ENCODE data around the gene ZNF646. TPM values are rescaled to one million over a fixed set of nuclear protein-coding genes. Genes with fewer than 3 reads are reported as not detected.

Gene ZNF646
- total RNA-seq, 2 experiments from 2014 or later: 30.1 to 33.8 TPM

DNA sequence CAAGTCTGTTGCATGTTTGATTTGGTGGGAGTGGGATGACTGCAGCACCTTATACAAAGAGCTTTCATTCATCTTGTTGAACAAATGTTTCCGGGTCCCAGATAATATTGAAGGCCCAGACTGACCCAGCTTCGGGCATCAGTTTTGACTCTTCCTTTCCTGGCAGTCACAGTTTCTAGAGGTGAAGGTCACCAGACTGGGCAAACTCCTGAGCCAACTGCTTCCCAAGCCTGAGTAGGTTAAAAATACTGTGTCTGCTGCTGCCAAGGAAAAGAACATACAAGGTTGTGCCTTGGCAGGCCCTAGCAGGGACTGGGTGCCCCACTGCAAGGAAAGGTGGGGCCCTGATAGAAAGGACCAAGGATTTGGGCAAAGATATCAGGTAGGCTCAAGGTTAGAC lies 38.5 kb downstream of the ZNF646 start:
- H3K79me2 ChIP-seq (ENCODE audit: insufficient read depth, low read depth, low read length): no peaks in the 10 kb centered on the region
- BruUV-seq (replicated peaks): no TSS peak
- no peaks in the 10 kb centered on the region for H4K20me1 ChIP-seq (ENCODE audit: insufficient read depth, low read length)
- POLR2A ChIA-PET: no interaction called here
- TF ChIP-seq, protein P1, sequence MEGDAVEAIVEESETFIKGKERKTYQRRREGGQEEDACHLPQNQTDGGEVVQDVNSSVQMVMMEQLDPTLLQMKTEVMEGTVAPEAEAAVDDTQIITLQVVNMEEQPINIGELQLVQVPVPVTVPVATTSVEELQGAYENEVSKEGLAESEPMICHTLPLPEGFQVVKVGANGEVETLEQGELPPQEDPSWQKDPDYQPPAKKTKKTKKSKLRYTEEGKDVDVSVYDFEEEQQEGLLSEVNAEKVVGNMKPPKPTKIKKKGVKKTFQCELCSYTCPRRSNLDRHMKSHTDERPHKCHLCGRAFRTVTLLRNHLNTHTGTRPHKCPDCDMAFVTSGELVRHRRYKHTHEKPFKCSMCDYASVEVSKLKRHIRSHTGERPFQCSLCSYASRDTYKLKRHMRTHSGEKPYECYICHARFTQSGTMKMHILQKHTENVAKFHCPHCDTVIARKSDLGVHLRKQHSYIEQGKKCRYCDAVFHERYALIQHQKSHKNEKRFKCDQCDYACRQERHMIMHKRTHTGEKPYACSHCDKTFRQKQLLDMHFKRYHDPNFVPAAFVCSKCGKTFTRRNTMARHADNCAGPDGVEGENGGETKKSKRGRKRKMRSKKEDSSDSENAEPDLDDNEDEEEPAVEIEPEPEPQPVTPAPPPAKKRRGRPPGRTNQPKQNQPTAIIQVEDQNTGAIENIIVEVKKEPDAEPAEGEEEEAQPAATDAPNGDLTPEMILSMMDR (conservative IDR thresholded peaks at IDR 0.05; ENCODE audit: low read length): no peak
- no peak for TF ChIP-seq EZH2phosphoT487 (IDR thresholded peaks at IDR 0.05; ENCODE audit: borderline replicate concordance, low read depth, low read length)
- H3K4me2 ChIP-seq (ENCODE audit: low read length): no peak overlapping the region
- peaks cover 8% of the 10 kb centered on the region for H3K4me1 ChIP-seq (ENCODE audit: insufficient read depth, low read length, poor library complexity, severe bottlenecking)
- H3K27ac ChIP-seq (ENCODE audit: low read depth, low read length, poor library complexity, severe bottlenecking): no peak overlapping the region
- CTCF ChIA-PET (ENCODE audit: unreplicated experiment): no interaction called here
- intact Hi-C loops (cut with micrococcal nuclease; ENCODE audit: unreplicated experiment): loop anchor here (10.0 kb wide), 1 partner anchor 342 kb away; the partner anchor contains the start of gene ARMC5
- no peak overlapping the region for H2AFZ ChIP-seq (ENCODE audit: low read length)
- no peaks in the 10 kb centered on the region for H3K9me2 ChIP-seq (ENCODE audit: insufficient read depth, low read length)
- H3K36me3 ChIP-seq (ENCODE audit: insufficient read depth, low read length): peaks cover 33% of the 10 kb centered on the region
- no peaks in the 10 kb centered on the region for H3K9me3 ChIP-seq (ENCODE audit: low read length)
- DNase-seq (ENCODE audit: low spot score): no peak
- no peak overlapping the region for H3K4me3 ChIP-seq (ENCODE audit: low read depth, low read length, poor library complexity, severe bottlenecking)

DNA sequence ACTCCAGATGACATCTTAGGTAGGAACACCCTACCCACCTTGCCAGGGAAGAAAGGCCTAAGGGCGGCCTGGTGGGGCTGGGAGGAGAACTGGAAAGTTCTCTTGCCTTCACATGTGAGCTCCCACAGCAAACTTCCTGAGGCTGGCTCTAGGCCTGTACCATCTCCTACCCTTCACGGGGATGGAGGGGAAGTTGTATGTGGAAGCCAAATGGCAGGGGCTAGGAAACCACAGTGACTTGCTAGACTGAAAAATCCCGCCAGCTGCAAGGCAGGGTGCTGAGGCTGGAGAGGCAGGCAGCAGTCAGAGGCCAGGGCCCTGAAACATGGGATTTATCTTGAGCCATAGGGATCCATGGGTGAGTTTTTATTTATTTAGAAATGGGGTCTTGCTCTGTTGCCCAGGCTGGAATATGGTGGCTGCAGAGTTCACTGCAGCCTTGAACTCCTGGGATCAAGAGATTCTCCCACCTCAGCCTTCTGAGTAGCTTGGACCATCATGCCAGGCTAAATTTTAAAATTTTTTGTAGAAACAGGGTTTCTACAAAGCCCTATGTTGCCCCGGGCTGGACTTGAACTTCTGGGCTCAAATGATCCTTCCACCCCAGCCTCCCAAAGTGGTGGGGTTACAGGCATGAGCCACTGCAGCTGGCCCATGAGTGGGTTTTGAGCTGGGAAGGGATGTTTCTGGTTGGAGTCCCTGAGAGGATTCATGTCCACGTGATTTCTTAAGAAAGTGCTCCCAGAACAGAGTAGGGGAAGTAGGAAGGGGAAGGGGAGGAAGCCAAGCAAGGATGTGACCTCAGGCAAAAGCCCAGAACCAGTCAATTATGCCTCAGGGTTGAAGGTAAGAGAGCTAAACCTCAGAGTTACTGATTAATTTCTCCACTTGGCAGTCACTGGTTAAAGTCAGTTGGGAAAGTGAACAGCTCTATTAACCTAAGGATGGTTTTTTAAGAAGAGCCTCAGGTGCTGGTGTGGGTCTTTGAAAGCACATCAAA lies 39.2 kb downstream of the ZNF646 start:
- Histone ChIP-seq H3K4me2 (ENCODE audit: low read length) (no peak overlapping the region), H3K4me1 (ENCODE audit: insufficient read depth, low read length, poor library complexity, severe bottlenecking) (peaks cover 8% of the 10 kb centered on the region), H3K79me2 (ENCODE audit: insufficient read depth, low read depth, low read length) (peaks cover 6% of the 10 kb centered on the region), H3K27ac (ENCODE audit: low read depth, low read length, poor library complexity, severe bottlenecking) (no peak overlapping the region), H3K36me3 (ENCODE audit: insufficient read depth, low read length) (peaks cover 33% of the 10 kb centered on the region), H4K20me1 (ENCODE audit: insufficient read depth, low read length) (peaks cover 5% of the 10 kb centered on the region; the same call in 1 of the 2 replicates), H2AFZ (ENCODE audit: low read length) (no peak overlapping the region), H3K9me3 (ENCODE audit: low read length) (no peaks in the 10 kb centered on the region), H3K4me3 (ENCODE audit: low read depth, low read length, poor library complexity, severe bottlenecking) (no peak overlapping the region), H3K9me2 (ENCODE audit: insufficient read depth, low read length) (no peaks in the 10 kb centered on the region)
- no TSS peak for BruUV-seq (replicated peaks)
- DNase-seq (ENCODE audit: low spot score): no peak
- POLR2A ChIA-PET: no interaction called here
- CTCF ChIA-PET (ENCODE audit: unreplicated experiment): no interaction called here
- intact Hi-C loops (cut with micrococcal nuclease; ENCODE audit: unreplicated experiment): loop anchor here (10.0 kb wide), 1 partner anchor 341 kb away; the partner anchor contains the start of gene ARMC5
- no peak for TF ChIP-seq EZH2phosphoT487 (IDR thresholded peaks at IDR 0.05; ENCODE audit: borderline replicate concordance, low read depth, low read length)
- TF ChIP-seq, protein P1 (conservative IDR thresholded peaks at IDR 0.05; ENCODE audit: low read length): no peak
